HG02623 (cell line): ENCODE results near the gene LNPEP.

Experiments used
- ATAC-seq: cut with Tn5 transposase; IDR thresholded peaks from one replicate; pipeline ENCODE4 v1.9.1; 2021; ENCODE audit warnings: moderate library complexity; ENCODE audit not compliant: unreplicated experiment

The LNPEP gene

GRCh38 chr5:96957254-96958049 is 21.6 kb downstream of the LNPEP start:
- peak; percentile 41 for ATAC-seq

GRCh38 chr5:96958977-96959376 is 23.1 kb downstream of the LNPEP start:
- no peak for ATAC-seq

- peak; percentile 50 for ATAC-seq
These were observed 25.2 kb downstream of the LNPEP start for GRCh38 chr5:96961053-96961452.

- no peak for ATAC-seq
These were observed 26.7 kb downstream of the LNPEP start for GRCh38 chr5:96962540-96962991.

GRCh38 chr5:96963267-96963666 is 27.4 kb downstream of the LNPEP start:
- peak; percentile 45 for ATAC-seq

GRCh38 chr5:96966801-96967200 is 30.9 kb downstream of the LNPEP start:
- no peak for ATAC-seq

- ATAC-seq = no peak
These were observed 31.5 kb downstream of the LNPEP start for GRCh38 chr5:96967400-96967799.

- ATAC-seq = no peak
These were observed 32.2 kb downstream of the LNPEP start for GRCh38 chr5:96968074-96968473.

GRCh38 chr5:96968614-96969013 is 32.7 kb downstream of the LNPEP start:
- no peak for ATAC-seq

- no peak for ATAC-seq
These were observed 33.5 kb downstream of the LNPEP start for GRCh38 chr5:96969366-96969765.

GRCh38 chr5:96972599-96973334 is 36.9 kb downstream of the LNPEP start:
- no peak for ATAC-seq

- peak; percentile 50 for ATAC-seq
These were observed 37.9 kb downstream of the LNPEP start for GRCh38 chr5:96973532-96974401.

- ATAC-seq = no peak
These were observed 39.8 kb downstream of the LNPEP start for GRCh38 chr5:96975656-96976055.

GRCh38 chr5:96977228-96977627 is 41.3 kb downstream of the LNPEP start:
- no peak for ATAC-seq

- no peak for ATAC-seq
These were observed 43.1 kb downstream of the LNPEP start for GRCh38 chr5:96978812-96979449.

GRCh38 chr5:96984506-96985192 is 48.8 kb downstream of the LNPEP start:
- ATAC-seq = no peak

GRCh38 chr5:96986450-96986849 is 50.6 kb downstream of the LNPEP start:
- ATAC-seq = no peak

GRCh38 chr5:96990102-96990501 is 54.2 kb downstream of the LNPEP start:
- ATAC-seq = no peak

- ATAC-seq = no peak
These were observed 55.8 kb downstream of the LNPEP start for GRCh38 chr5:96991708-96992107.

- no peak for ATAC-seq
These were observed 57.9 kb downstream of the LNPEP start for GRCh38 chr5:96993760-96994159.
